ENCODE results near the gene UXS1. TPM values are rescaled to one million over a fixed set of nuclear protein-coding genes. Genes with fewer than 3 reads are reported as not detected.
A peak's percentile ranks its signal among the peaks of the same experiment; 100 is the strongest.

Gene UXS1
- total RNA-seq, 1 donor from 2014 or later: 60.0 TPM

DNA sequence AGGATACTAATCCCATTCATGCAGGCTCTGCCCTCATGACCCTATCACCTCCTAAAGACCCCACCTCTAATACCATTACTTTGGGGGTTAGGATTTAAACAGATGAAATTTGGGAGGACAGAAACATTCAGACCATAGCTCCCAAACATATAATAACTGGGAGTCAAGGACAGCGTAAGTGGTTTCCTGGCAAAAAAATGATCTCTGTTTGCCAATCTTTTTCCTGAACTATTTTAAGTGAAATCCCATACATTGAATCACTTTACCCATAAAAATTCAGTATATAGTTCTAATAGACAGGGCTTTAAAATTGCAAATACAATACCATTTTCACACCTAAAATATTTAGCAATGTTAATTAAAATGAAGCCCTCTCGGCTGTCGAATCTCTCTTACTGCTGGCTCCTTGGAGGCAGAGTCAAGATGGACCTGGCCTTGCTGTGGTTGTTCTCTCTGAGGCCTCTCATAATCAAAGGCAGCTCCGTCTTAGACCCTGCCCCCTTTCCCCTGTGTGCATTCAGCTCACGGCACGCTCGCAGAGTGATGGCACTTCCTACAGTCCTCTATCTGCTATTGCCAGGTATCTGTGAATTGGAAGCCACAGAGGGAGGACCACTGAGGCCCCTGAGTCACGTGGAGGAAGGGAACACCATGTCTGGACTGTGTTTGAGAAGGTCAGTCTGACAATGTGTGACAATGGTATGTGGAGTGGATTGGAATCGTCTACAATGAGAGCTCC, 132.3 kb downstream of the UXS1 start:
- no peak overlapping the region for H3K4me3 ChIP-seq
- no peak for DNase-seq
- TF ChIP-seq, protein P1, sequence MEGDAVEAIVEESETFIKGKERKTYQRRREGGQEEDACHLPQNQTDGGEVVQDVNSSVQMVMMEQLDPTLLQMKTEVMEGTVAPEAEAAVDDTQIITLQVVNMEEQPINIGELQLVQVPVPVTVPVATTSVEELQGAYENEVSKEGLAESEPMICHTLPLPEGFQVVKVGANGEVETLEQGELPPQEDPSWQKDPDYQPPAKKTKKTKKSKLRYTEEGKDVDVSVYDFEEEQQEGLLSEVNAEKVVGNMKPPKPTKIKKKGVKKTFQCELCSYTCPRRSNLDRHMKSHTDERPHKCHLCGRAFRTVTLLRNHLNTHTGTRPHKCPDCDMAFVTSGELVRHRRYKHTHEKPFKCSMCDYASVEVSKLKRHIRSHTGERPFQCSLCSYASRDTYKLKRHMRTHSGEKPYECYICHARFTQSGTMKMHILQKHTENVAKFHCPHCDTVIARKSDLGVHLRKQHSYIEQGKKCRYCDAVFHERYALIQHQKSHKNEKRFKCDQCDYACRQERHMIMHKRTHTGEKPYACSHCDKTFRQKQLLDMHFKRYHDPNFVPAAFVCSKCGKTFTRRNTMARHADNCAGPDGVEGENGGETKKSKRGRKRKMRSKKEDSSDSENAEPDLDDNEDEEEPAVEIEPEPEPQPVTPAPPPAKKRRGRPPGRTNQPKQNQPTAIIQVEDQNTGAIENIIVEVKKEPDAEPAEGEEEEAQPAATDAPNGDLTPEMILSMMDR (IDR thresholded peaks at IDR 0.05): no peak
- no peaks in the 10 kb centered on the region for H3K36me3 ChIP-seq
- ATAC-seq: no peak
- intact Hi-C loops (cut with DNase I): no loop called here
- no peaks in the 10 kb centered on the region for H3K9me3 ChIP-seq
- H3K27ac ChIP-seq: no peak overlapping the region
- H3K4me1 ChIP-seq: peaks cover 16% of the 10 kb centered on the region
- H3K27me3 ChIP-seq (ENCODE audit: low read depth): peaks cover 22% of the 10 kb centered on the region

DNA sequence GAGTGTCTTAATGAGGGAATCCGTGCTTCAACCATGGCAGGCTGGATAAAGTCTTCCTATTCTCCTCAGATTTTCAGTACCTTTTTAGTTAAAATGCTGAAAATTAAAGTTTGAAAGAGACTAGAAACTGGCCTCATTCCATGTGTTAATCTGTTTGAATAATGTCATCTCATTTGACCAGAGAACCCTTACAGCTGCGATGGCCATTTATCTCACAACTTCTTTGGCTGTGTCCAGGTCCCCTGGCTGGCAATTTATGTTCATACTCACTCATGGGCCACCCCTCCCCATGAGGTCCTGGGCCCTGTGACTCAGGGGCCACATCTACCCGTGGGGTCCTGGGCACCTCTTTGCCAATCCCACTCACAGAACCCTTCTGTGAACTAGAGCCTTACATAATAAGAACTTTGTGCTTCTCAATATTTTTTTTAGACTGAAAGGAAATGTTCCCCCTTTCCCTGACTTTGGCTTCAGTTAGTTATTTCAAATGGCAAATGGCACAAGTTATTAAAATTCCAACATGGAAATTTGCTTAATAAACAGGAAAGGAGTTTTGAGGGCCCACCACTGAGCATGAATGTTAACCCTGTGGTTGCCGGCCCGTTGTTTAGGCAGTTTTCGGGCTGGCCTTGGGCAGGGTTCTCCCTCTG, 134.6 kb downstream of the UXS1 start:
- DNase-seq (no peak), ATAC-seq (no peak)
- Histone ChIP-seq H3K4me3 (no peak overlapping the region), H3K9me3 (no peaks in the 10 kb centered on the region), H3K27ac (no peak overlapping the region), H3K36me3 (no peaks in the 10 kb centered on the region), H3K4me1 (no peaks in the 10 kb centered on the region), H3K27me3 (ENCODE audit: low read depth) (peaks cover under 1% of the 10 kb centered on the region)
- TF ChIP-seq, protein P1 (IDR thresholded peaks at IDR 0.05): no peak
- intact Hi-C loops (cut with DNase I): no loop called here

DNA sequence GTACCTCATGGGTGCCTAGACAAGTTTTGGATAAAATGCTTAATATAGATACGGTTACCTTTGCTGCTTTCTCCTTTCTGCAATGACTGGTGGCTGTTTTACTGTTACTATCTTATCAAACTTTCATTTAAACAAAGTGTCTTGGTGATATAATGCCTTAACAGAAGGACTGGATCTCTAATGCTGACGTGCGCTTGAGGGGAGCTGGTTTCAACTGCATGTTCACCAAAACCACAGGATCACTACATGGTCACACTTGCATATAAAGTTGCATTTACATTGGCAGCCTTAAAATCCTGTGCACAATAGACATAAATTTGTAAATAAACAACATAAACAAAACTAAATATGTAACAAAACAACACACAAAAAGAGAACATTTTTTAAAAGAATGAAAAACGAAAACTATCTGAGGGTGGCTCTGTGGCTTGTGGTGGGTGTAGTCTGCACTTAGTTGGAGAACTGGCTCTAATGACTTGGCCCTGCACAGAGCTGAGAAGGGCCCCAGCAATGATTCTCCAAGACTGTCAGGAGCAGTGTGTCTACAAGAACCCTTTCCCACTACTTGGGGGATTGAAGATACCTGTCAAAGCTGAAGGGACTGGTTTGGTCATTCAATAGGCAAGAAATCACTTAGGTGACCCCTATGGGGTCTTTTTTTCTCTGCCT, 135.5 kb downstream of the UXS1 start:
- H3K27ac ChIP-seq: no peak overlapping the region
- TF ChIP-seq, protein P1 (IDR thresholded peaks at IDR 0.05): no peak
- DNase-seq: no peak
- no peaks in the 10 kb centered on the region for H3K4me1 ChIP-seq
- no peak for ATAC-seq
- no peaks in the 10 kb centered on the region for H3K36me3 ChIP-seq
- no peak overlapping the region for H3K4me3 ChIP-seq
- intact Hi-C loops (cut with DNase I): no loop called here
- H3K9me3 ChIP-seq: no peaks in the 10 kb centered on the region
- no peaks in the 10 kb centered on the region for H3K27me3 ChIP-seq (ENCODE audit: low read depth)

DNA sequence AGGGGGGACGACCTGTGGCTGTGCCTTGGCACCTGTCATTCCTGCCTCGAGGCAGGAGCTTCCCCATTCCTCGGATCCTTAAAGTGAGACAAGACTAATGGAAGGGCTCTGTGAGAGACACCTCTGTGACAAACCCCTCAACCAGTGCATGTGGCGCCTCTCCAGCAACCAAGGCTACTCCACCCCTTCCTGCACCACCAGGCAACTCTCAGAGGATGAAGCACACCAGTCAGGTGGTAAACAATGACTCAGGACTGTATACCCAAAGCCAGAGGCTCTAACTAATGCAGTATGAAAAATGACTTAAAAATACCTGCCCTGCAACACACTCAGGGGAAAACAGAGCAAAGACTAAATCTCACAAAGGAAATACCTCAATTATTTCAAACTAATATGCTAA, 136.9 kb downstream of the UXS1 start:
- H3K27me3 ChIP-seq (ENCODE audit: low read depth): no peaks in the 10 kb centered on the region
- no peaks in the 10 kb centered on the region for H3K9me3 ChIP-seq
- H3K27ac ChIP-seq: no peak overlapping the region
- intact Hi-C loops (cut with DNase I): no loop called here
- TF ChIP-seq, protein P1 (IDR thresholded peaks at IDR 0.05): no peak
- H3K36me3 ChIP-seq: no peaks in the 10 kb centered on the region
- no peak overlapping the region for H3K4me3 ChIP-seq
- no peaks in the 10 kb centered on the region for H3K4me1 ChIP-seq
- DNase-seq (no peak), ATAC-seq (peak in 1 of 2 donors; percentile 37)

DNA sequence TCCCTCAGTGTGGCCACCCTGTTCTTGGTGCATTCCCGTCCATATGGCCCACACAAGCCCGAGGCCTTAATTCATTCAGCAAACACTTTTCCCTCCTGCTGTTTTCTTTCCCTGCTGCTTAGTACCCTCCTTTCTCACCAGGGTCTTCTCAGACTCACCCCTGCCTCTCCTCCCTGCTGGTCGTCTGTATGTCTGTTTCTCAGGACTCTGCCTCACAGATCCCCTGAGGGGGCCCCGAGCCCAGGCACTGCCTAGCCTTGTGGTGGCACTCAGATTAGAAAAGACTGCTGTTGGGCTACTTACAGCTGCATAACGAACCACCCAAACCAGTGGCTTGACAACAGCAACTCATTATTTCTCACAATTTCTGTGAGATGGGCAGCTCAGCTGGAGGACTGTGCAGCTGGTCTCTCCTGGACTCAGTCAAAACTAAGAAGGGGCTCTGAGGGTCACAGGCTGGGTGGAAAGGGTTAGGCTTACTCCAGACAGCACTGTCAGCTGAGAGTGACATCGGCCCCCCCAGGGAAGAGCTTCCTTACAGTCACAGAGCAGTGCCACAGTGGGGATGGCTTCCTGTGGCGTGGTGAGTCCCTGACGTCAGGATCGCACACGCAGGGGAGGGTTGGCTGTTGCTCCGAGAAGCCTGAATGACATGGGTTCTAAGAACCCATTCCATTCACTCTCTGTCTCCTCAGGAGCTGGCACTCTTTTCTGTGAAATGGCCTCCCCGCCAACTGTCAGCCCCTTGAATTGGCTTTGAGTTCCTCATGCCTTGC, 139.0 kb downstream of the UXS1 start:
- Histone ChIP-seq H3K4me3 (no peak overlapping the region), H3K27me3 (ENCODE audit: low read depth) (no peaks in the 10 kb centered on the region), H3K27ac (no peak overlapping the region), H3K4me1 (no peaks in the 10 kb centered on the region), H3K36me3 (no peaks in the 10 kb centered on the region), H3K9me3 (no peaks in the 10 kb centered on the region)
- ATAC-seq (no peak), DNase-seq (no peak)
- TF ChIP-seq, protein P1 (IDR thresholded peaks at IDR 0.05): no peak
- intact Hi-C loops (cut with DNase I): no loop called here
